PC-9 (cell line): ENCODE results near the gene SESN3. TPM values are rescaled to one million over a fixed set of nuclear protein-coding genes. Genes with fewer than 3 reads are reported as not detected.

ENCODE experiments used
- BruUV-seq: library from RNA; stranded (reverse); fragments of 400-500 nt; replicated peaks from 2 replicates; lab custom pipeline; 2021; lab: Mats Ljungman, UMichigan
- CTCF ChIA-PET: fragments of 300-600 bp; sonication (Branson Sonifier 250); formaldehyde crosslinking; loops from one replicate; lab custom pipeline; 2022; ENCODE audit warnings: antibody characterized with exemption; lab: Charles Lee
- POLR2A ChIA-PET: fragments of 300-600 bp; sonication (Branson Sonifier 250); formaldehyde crosslinking; loops from one replicate; lab custom pipeline; 2022; ENCODE audit warnings: antibody characterized with exemption; ENCODE audit not compliant: unreplicated experiment; lab: Charles Lee
- DNase-seq, 2 experiments: peaks; one replicate each; pipeline versions ENCODE4 v3.0.0 to v3.0.0-alpha.2; 2015 to 2022; ENCODE audit warnings: mixed read lengths in 1 of 2
- H2AFZ ChIP-seq: fragments of 200-600 bp; sonication (generic); 2 replicates; pipeline ENCODE4 v1.8.1; 2017; ENCODE audit warnings: antibody characterized with exemption
- H3F3A ChIP-seq: fragments of 200-600 bp; sonication (generic); 2 replicates; pipeline ENCODE4 v1.8.1; 2017; ENCODE audit warnings: antibody characterized with exemption, mild to moderate bottlenecking, low read depth; ENCODE audit not compliant: insufficient read depth
- H3K27ac ChIP-seq: fragments of 200-600 bp; sonication (generic); 2 replicates; pipeline ENCODE4 v1.6.1; 2016; ENCODE audit warnings: mixed run types
- H3K27me3 ChIP-seq: fragments of 200-600 bp; sonication (generic); 2 replicates; pipeline ENCODE4 v1.6.1; 2016; ENCODE audit warnings: low read depth, mixed run types; ENCODE audit not compliant: insufficient read depth
- H3K36me3 ChIP-seq: fragments of 200-600 bp; sonication (generic); 2 replicates; pipeline ENCODE4 v1.6.1; 2016; ENCODE audit warnings: low read depth, mixed run types
- H3K4me1 ChIP-seq: fragments of 200-600 bp; sonication (generic); replicated peaks from 2 replicates; pipeline ENCODE4 v1.6.1; 2016; ENCODE audit warnings: mixed run types; ENCODE audit not compliant: insufficient read depth
- H3K4me2 ChIP-seq: fragments of 200-600 bp; sonication (generic); 2 replicates; pipeline ENCODE4 v1.6.1; 2017; ENCODE audit warnings: mixed run types
- H3K4me3 ChIP-seq: fragments of 200-600 bp; sonication (generic); 2 replicates; pipeline ENCODE4 v1.6.1; 2016; ENCODE audit warnings: mixed run types
- H3K79me2 ChIP-seq: fragments of 200-600 bp; sonication (generic); 2 replicates; pipeline ENCODE4 v1.6.1; 2017; ENCODE audit warnings: low read depth, mixed run types
- H3K9me2 ChIP-seq: fragments of 200-600 bp; sonication (generic); 2 replicates; pipeline ENCODE4 v1.8.1; 2017; ENCODE audit warnings: mild to moderate bottlenecking; ENCODE audit not compliant: insufficient read depth
- H3K9me3 ChIP-seq: fragments of 200-600 bp; sonication (generic); 2 replicates; pipeline ENCODE4 v1.8.1; 2016; ENCODE audit warnings: low read depth; ENCODE audit not compliant: insufficient read depth
- H4K20me1 ChIP-seq: fragments of 200-600 bp; sonication (generic); 2 replicates; pipeline ENCODE4 v1.8.1; 2017; ENCODE audit not compliant: insufficient read depth
- CTCF ChIP-seq: fragments of 200-600 bp; sonication (generic); conservative IDR thresholded peaks from 2 replicates; pipeline ENCODE4 v1.6.1; 2017; ENCODE audit warnings: mixed run types, antibody characterized with exemption, mild to moderate bottlenecking, moderate library complexity
- EZH2 ChIP-seq: fragments of 200-600 bp; sonication (generic); IDR thresholded peaks from 2 replicates; pipeline ENCODE4 v1.8.0; 2017; ENCODE audit warnings: antibody characterized with exemption, low read depth
- intact Hi-C: fragments of 100-400 bp; cut with micrococcal nuclease; formaldehyde crosslinking; loops from one replicate; pipeline ENCODE4 v1.10.0; 2022; ENCODE audit not compliant: unreplicated experiment
- total RNA-seq: library from RNA; stranded (reverse); gene quantifications from 2 replicates; pipeline ENCODE4 v1.2.3, GENCODE V29; 2021

The SESN3 gene
- total RNA-seq, 1 experiment from 2014 or later = 0.85 TPM

GRCh38 chr11:95170294-95170693 lies 60.7 kb downstream of the SESN3 start:
- no peak overlapping the region for H3K27ac ChIP-seq
- no peaks in the 10 kb centered on the region for H3K79me2 ChIP-seq
- H2AFZ ChIP-seq = no peak overlapping the region
- no peaks in the 10 kb centered on the region for H3K9me3 ChIP-seq
- no peaks in the 10 kb centered on the region for H3K27me3 ChIP-seq
- no peaks in the 10 kb centered on the region for H3K9me2 ChIP-seq
- no peak for TF ChIP-seq EZH2
- TF ChIP-seq CTCF = no peak
- H3K4me1 ChIP-seq = no peaks in the 10 kb centered on the region
- H3F3A ChIP-seq = no peaks in the 10 kb centered on the region
- no TSS peak for BruUV-seq
- no peak overlapping the region for H3K4me2 ChIP-seq
- CTCF ChIA-PET = no interaction called here
- H3K4me3 ChIP-seq = no peak overlapping the region
- no peak for DNase-seq
- POLR2A ChIA-PET = interaction anchor here (0.7 kb wide), 1 partner anchor 9 kb away, joined by 3 read pairs; no protein-coding TSS in a partner anchor
- H4K20me1 ChIP-seq = no peaks in the 10 kb centered on the region
- intact Hi-C loops = no loop called here
- no peaks in the 10 kb centered on the region for H3K36me3 ChIP-seq

GRCh38 chr11:95166781-95167180 lies 64.2 kb downstream of the SESN3 start:
- Histone ChIP-seq H4K20me1 (no peaks in the 10 kb centered on the region), H3F3A (no peaks in the 10 kb centered on the region), H3K79me2 (no peaks in the 10 kb centered on the region), H3K4me1 (no peaks in the 10 kb centered on the region), H3K9me3 (no peaks in the 10 kb centered on the region), H3K27me3 (no peaks in the 10 kb centered on the region), H3K9me2 (no peaks in the 10 kb centered on the region), H3K36me3 (no peaks in the 10 kb centered on the region), H3K4me2 (no peak overlapping the region), H2AFZ (no peak overlapping the region), H3K4me3 (no peak overlapping the region), H3K27ac (no peak overlapping the region)
- intact Hi-C loops = loop anchor here (5.0 kb wide), 1 partner anchor 541 kb away; no protein-coding TSS in a partner anchor
- no TSS peak for BruUV-seq
- POLR2A ChIA-PET = no interaction called here
- no peak for DNase-seq
- CTCF ChIA-PET = no interaction called here
- TF ChIP-seq EZH2 (no peak), CTCF (no peak)

- Histone ChIP-seq H3K79me2 (no peaks in the 10 kb centered on the region), H3K36me3 (no peaks in the 10 kb centered on the region), H2AFZ (no peak overlapping the region), H3K9me3 (no peaks in the 10 kb centered on the region), H3K4me2 (no peak overlapping the region), H3F3A (no peaks in the 10 kb centered on the region), H3K4me3 (no peak overlapping the region), H4K20me1 (no peaks in the 10 kb centered on the region), H3K4me1 (no peaks in the 10 kb centered on the region), H3K27ac (no peak overlapping the region), H3K27me3 (no peaks in the 10 kb centered on the region), H3K9me2 (no peaks in the 10 kb centered on the region)
- TF ChIP-seq CTCF = no peak
- TF ChIP-seq EZH2 = no peak
- no peak for DNase-seq
- CTCF ChIA-PET = no interaction called here
- intact Hi-C loops = loop anchor here (5.0 kb wide), 1 partner anchor 542 kb away; no protein-coding TSS in a partner anchor
- no TSS peak for BruUV-seq
- POLR2A ChIA-PET = no interaction called here
Observed at GRCh38 chr11:95165638-95166037, 65.4 kb downstream of the SESN3 start.
